Mononuclear cell (primary cell): Measurements from ENCODE around the gene TAS2R42. TPM values are rescaled to one million over a fixed set of nuclear protein-coding genes. Genes with fewer than 3 reads are reported as not detected.

Source experiments
- H3K27me3 ChIP-seq: 2 replicates; pipeline ENCODE4 v1.6.0; 2011; ENCODE audit warnings: low read length, control low read depth; ENCODE audit not compliant: insufficient read depth
- H3K4me1 ChIP-seq: 2 replicates; pipeline ENCODE4 v1.5.1; 2011; ENCODE audit warnings: mild to moderate bottlenecking, low read length, control low read depth; ENCODE audit not compliant: insufficient read depth
- H3K4me3 ChIP-seq: 2 replicates; pipeline ENCODE4 v1.5.1; 2011; ENCODE audit warnings: mild to moderate bottlenecking, low read length, moderate library complexity
- H3K9me3 ChIP-seq: 2 replicates; pipeline ENCODE4 v1.5.1; 2011; ENCODE audit warnings: low read depth, mild to moderate bottlenecking, control low read depth, low read length
- total RNA-seq: library from RNA; depleted of rRNA; stranded (reverse); fragments of >200 nt; gene quantifications from one replicate; pipeline ENCODE4 v1.2.3, GENCODE V29; 2012

The TAS2R42 gene
- total RNA-seq, 1 donor = not detected

DNA sequence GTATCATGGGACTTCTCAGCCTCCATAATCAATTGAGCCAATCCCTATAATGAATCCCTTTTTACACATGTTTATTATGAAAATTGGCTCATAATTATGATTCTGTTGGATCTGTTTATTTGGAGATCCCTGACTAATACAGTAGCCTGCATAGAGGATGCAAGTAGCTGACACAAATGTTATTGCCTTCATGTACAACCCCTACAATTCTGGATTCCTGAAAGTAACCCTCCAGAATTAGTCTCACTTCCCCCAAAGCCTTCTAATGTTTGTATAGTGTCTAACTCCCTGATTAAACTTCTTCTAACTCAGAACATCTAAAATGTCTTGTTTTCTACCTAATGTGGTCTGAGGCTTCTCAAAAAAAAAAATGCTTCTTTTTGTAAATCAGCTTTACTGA, 22.4 kb downstream of the TAS2R42 start:
- H3K4me1 ChIP-seq = peaks cover 4% of the 10 kb centered on the region
- no peak overlapping the region for H3K4me3 ChIP-seq

DNA sequence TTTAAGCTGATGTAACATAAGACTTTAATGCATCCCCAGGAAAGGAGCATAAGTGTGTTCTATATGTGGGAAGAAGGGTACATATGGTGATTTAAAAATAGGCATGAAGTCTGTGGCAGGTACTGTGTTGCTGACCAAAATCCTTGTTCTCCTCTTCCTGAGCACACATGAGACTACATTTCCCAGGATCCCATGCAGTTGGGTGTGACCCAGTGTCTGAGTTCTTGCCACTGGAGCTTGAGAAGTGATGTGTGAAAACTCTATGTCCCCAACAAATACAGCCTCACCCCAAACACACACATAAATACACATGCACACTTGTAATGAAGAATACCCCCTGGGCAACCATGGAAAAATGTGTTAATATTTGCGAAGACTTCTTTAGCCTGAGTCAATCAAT, 24.2 kb downstream of the TAS2R42 start:
- Histone ChIP-seq H3K9me3 (no peaks in the 10 kb centered on the region), H3K4me3 (no peak overlapping the region), H3K4me1 (no peaks in the 10 kb centered on the region), H3K27me3 (no peaks in the 10 kb centered on the region)

More for the DNA sequence above, 22.4 kb downstream of the TAS2R42 start:
- Histone ChIP-seq H3K9me3 (no peaks in the 10 kb centered on the region), H3K27me3 (no peaks in the 10 kb centered on the region)

DNA sequence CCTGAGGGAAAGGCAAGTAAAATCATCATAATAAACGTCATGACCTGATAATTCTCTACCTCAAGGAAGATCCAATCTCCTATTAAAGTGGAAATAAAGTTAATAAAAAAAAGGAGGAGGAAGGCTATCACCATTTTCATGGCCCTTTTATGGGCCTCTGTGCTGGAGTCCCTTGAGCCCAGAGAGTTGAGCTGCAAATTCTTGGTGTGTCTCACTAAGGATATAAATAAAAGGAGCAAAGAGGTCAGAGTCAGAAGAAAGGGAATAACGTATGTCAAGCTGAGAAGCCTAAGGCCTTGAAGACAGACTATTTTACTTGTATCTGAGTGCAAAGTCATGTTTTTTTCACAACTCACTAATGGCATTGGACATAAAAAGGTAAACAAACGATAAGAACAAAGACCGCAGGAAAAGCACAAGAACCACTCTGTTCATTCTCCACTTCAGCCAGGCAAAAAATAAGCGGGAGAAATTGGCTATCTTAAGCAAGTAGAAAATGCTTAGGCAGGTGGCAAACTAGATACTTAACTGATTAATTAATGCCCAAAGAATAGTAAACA, 27.8 kb downstream of the TAS2R42 start:
- Histone ChIP-seq H3K9me3 (no peaks in the 10 kb centered on the region), H3K4me3 (no peak overlapping the region), H3K4me1 (no peaks in the 10 kb centered on the region), H3K27me3 (no peaks in the 10 kb centered on the region)

DNA sequence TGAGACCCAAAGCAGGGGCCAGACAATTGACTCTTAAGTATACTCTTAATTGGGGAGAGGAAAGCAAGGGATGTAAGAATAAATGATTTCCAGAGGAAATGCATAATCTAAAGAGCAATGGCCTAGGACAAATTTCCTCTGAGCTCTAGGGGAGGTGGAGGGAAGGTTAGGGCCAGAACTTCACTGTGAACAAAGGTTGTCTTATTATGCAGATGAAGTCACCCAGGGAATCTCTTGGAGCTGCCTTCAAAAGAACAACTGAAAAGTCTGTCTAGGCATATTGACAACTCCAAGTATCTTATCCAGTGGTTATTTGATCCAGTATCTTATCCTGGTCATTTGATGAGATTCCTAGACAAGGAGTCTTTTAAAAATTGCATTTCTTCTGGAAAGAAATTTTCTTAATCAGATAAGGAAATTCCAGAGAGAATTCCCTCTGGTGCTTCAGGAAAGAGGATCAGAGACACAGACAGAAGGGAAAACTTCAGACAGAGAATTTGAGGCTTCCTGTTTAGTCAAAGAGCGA, 32.3 kb downstream of the TAS2R42 start:
- H3K4me3 ChIP-seq = no peak overlapping the region
- no peaks in the 10 kb centered on the region for H3K27me3 ChIP-seq
- no peaks in the 10 kb centered on the region for H3K9me3 ChIP-seq
- H3K4me1 ChIP-seq = no peaks in the 10 kb centered on the region

DNA sequence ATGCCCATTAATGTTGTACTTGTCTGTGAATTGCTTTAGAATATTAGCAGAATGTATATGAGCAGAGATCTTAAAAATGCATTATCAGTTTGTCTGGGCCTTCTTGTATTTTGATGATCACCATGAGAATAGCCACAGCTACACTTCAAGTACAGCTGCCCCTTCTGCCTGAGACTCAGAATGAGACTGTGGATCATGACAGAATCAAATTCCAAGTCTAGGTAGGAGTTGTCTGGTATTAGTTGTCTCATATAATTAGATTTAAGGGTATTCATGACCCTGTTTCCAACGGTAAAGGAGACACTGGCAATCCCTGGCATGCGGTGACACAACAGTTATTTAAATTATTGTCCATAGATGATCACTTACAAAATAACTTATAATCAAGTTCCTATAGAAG, 34.0 kb downstream of the TAS2R42 start:
- Histone ChIP-seq H3K27me3 (no peaks in the 10 kb centered on the region), H3K4me3 (no peak overlapping the region), H3K9me3 (no peaks in the 10 kb centered on the region), H3K4me1 (no peaks in the 10 kb centered on the region)

DNA sequence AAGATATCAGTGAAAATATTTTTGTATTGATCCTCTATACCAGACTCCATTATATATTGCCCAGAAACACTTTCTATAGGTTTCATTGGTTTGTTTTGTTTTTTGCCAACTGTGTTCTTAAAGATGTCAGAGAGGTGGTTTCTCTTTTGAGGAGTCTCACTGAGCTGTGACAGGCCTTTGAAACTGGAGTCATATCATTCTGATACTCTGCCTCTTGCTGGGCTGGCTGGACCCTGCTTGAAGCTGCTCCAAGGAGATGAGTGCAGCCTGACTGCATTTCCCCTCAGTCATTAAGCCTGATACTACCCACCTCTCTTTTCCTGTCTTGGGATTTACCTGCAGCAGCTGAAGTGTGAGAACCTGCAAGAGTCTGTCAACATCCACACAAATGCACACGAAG, 35.9 kb downstream of the TAS2R42 start:
- H3K27me3 ChIP-seq = no peaks in the 10 kb centered on the region
- no peaks in the 10 kb centered on the region for H3K9me3 ChIP-seq
- no peaks in the 10 kb centered on the region for H3K4me1 ChIP-seq
- H3K4me3 ChIP-seq = no peak overlapping the region

DNA sequence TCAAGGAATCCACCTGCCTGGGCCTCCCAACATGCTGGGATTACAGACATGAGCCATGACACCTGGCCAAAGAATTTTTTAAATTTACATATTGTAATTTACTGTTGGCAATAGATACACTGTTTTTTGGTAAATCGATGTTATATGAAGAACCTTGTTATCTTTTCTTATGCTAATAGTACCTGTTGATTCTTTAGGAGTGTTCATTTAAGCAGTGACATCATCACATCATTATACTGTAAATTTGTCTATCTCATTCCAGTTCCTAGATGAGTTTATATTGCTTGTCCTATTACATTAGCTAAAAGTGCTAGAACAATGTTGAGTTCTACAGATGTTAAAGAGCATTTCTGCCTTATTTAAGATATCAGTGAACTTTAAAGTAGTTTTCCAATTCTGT, 39.3 kb downstream of the TAS2R42 start:
- Histone ChIP-seq H3K9me3 (no peaks in the 10 kb centered on the region), H3K27me3 (no peaks in the 10 kb centered on the region), H3K4me1 (no peaks in the 10 kb centered on the region), H3K4me3 (no peak overlapping the region)

DNA sequence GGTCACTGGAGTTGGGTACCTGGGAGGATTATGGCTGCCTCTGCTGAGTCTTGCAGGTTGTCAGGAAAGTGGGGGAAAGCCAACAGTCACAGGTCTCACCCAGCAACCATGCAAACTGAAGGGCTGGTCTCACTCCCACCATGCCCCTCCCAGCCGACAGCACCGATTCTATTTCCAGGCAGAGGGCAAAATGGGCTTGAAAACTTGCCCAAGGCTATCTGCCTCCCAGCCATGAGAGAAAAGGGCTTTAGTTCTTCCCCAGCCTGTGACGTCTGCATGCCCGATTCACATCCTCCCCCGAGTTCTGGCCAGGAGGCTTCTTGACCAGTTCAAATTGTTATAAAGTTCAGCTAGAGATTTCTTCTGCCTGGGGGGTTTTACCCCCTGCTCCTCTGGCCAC, 42.4 kb downstream of the TAS2R42 start:
- Histone ChIP-seq H3K4me3 (no peak overlapping the region), H3K9me3 (no peaks in the 10 kb centered on the region), H3K4me1 (no peaks in the 10 kb centered on the region), H3K27me3 (no peaks in the 10 kb centered on the region)

DNA sequence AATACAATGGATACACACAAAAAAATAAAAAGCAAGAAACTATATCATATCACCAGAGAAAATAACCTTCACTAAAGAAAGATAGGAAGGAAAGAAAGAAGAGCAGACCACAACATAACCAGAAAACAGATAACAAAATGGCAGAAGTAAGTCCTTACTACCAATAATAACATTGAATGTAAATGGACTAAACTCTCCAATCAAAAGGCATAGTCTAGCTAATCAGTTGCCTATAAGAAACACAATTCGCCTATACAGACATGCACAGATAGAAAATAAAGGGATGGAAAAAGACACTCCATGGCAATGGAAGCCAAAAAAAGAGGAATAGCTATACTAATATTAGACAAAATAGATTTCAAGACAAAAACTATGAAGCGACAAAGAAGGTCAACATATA, 43.4 kb downstream of the TAS2R42 start:
- Histone ChIP-seq H3K4me1 (no peaks in the 10 kb centered on the region), H3K9me3 (no peaks in the 10 kb centered on the region), H3K4me3 (no peak overlapping the region), H3K27me3 (no peaks in the 10 kb centered on the region)

DNA sequence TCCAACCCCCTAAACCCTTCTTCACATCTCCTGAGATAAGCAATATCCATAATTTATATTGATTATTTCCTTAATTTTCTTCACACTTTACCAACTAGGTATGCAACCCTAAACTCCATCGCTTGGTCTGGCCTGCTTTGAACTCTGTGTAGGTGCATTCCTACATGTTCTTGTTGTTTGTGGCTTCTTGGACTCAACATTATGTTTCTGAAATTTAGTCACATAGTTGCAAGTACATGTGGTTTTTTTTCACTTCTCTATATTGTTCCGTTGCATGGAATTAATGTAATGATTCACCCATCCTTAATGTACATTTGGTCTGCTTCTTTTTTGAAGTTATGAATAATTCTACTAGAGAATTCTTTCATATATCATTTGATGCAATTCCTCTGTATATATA, 50.7 kb downstream of the TAS2R42 start:
- Histone ChIP-seq H3K4me3 (no peak overlapping the region), H3K4me1 (no peaks in the 10 kb centered on the region), H3K9me3 (no peaks in the 10 kb centered on the region), H3K27me3 (no peaks in the 10 kb centered on the region)

Other genes starting within 250 kb of the TAS2R42 start
- 1.2 TPM for gene TAS2R14, start 247.7 kb downstream of the TAS2R42 start, total RNA-seq
- gene TAS2R50, start 200.0 kb downstream of the TAS2R42 start, total RNA-seq = 0.31 TPM
- 2.6 TPM for gene TAS2R20, start 188.6 kb downstream of the TAS2R42 start, total RNA-seq
- gene TAS2R19, start 164.3 kb downstream of the TAS2R42 start, total RNA-seq = 1.8 TPM
- 3.9 TPM for gene TAS2R31, start 155.5 kb downstream of the TAS2R42 start, total RNA-seq
- 6.5 TPM for gene TAS2R46, start 124.6 kb downstream of the TAS2R42 start, total RNA-seq
- gene TAS2R43, start 94.6 kb downstream of the TAS2R42 start, total RNA-seq = not detected
- 21.8 TPM for gene TAS2R30, start 52.3 kb downstream of the TAS2R42 start, total RNA-seq
- gene SMIM10L1, start 15.7 kb downstream of the TAS2R42 start, total RNA-seq = 6.3 TPM
- gene PRB3, start 82.8 kb upstream of the TAS2R42 start, total RNA-seq = 0.10 TPM
- not detected for gene PRB4, start 123.5 kb upstream of the TAS2R42 start, total RNA-seq
- gene PRB2, start 208.6 kb upstream of the TAS2R42 start, total RNA-seq = not detected